Testis (tissue), 3 donors: Measurements from ENCODE around the gene CUBN. TPM values are rescaled to one million over a fixed set of nuclear protein-coding genes. Genes with fewer than 3 reads are reported as not detected.

Experiments
- DNase-seq: peaks from one replicate; pipeline ENCODE4 v3.0.0-alpha.2; 2019
- H3K27ac ChIP-seq, 2 donors: fragments of 200-600 bp; sonication (generic); one replicate each; pipeline ENCODE4 v1.5.1; 2019
- H3K27me3 ChIP-seq: fragments of 200-600 bp; sonication (generic); one replicate; pipeline ENCODE4 v1.5.1; 2019
- H3K36me3 ChIP-seq: fragments of 200-600 bp; sonication (generic); one replicate; pipeline ENCODE4 v1.5.1; 2017; ENCODE audit warnings: low read depth; ENCODE audit errors: missing control alignments
- H3K4me1 ChIP-seq: fragments of 200-600 bp; sonication (generic); one replicate; pipeline ENCODE4 v1.5.1; 2019
- H3K4me3 ChIP-seq, 2 donors: fragments of 200-600 bp; sonication (generic); one replicate each; pipeline ENCODE4 v1.5.1; 2017 to 2019
- H3K9me3 ChIP-seq: fragments of 200-600 bp; sonication (generic); one replicate; pipeline ENCODE4 v1.5.1; 2017
- POLR2A ChIP-seq: fragments of 450-650 bp; IDR thresholded peaks from one replicate; pipeline ENCODE4 v1.6.1; 2017; ENCODE audit warnings: antibody characterized with exemption, mild to moderate bottlenecking, moderate library complexity
- WGBS, 2 donors: methylation state at CpG; one replicate each; pipeline ENCODE4 v1.1.5; 2018; 5-methylcytosine and 5-hydroxymethylcytosine counted together
- intact Hi-C: fragments of 100-400 bp; cut with DNase I; formaldehyde crosslinking; loops from one replicate; pipeline ENCODE4 v1.15.1; 2023; ENCODE audit warnings: low total_unique reads
- polyA plus RNA-seq: library from polyadenylated mRNA; stranded (reverse); fragments of 350-450 nt; fragmentation: Illumina TruSeq; extraction: RNeasy Lipid Tissue Mini Kit (QIAGEN cat#74804); gene quantifications from one replicate; pipeline ENCODE4 v1.2.3, GENCODE V29; 2014; ENCODE audit warnings: low read depth, low replicate concordance; ENCODE audit not compliant: insufficient read depth
- total RNA-seq, 2 donors: library from RNA; depleted of rRNA; stranded (reverse); fragments of >200 nt; gene quantifications; one replicate each; pipeline ENCODE4 v1.2.3, GENCODE V29; 2016
- TF ChIP-seq, protein P1 (sequence below), 3 experiments: fragments of 450-650 bp in 2 of 3; fragments of 200-600 bp in 1 of 3; sonication (generic) in 1 of 3; IDR thresholded peaks; one replicate each; pipeline ENCODE4 v1.5.1; 2016 to 2019; ENCODE audit warnings: antibody characterized with exemption in 3 of 3, mild to moderate bottlenecking in 2 of 3, moderate library complexity in 1 of 3

The CUBN gene
- total and polyA plus RNA-seq, 3 donors from 2014 or later = 11.0 to 39.3 (median 19.2) TPM

DNA sequence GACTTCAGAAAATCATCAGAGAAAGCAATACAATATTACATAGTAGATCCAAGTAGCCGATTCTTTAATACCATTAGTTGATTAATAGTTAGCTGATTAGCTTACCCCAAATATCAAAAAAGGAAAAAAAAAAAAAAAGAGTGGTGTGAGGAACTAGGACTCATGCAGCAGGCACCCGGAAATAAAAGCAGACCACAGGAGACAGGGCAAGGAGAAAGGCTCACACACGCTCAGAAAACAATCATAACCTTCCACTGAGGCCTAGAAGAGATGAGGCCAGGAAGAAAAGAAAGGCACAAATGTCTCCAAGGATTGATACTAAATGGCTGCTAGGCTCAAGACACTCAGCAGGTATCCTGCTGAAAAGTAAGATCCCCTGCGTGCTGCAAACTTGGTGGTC is 45.9 kb upstream of the CUBN start:
- Histone ChIP-seq H3K4me1 (no peaks in the 10 kb centered on the region), H3K27me3 (no peaks in the 10 kb centered on the region), H3K9me3 (no peaks in the 10 kb centered on the region), H3K36me3 (no peaks in the 10 kb centered on the region), H3K4me3 (no peak overlapping the region), H3K27ac (no peak overlapping the region)
- intact Hi-C loops = no loop called here
- TF ChIP-seq, protein P1, sequence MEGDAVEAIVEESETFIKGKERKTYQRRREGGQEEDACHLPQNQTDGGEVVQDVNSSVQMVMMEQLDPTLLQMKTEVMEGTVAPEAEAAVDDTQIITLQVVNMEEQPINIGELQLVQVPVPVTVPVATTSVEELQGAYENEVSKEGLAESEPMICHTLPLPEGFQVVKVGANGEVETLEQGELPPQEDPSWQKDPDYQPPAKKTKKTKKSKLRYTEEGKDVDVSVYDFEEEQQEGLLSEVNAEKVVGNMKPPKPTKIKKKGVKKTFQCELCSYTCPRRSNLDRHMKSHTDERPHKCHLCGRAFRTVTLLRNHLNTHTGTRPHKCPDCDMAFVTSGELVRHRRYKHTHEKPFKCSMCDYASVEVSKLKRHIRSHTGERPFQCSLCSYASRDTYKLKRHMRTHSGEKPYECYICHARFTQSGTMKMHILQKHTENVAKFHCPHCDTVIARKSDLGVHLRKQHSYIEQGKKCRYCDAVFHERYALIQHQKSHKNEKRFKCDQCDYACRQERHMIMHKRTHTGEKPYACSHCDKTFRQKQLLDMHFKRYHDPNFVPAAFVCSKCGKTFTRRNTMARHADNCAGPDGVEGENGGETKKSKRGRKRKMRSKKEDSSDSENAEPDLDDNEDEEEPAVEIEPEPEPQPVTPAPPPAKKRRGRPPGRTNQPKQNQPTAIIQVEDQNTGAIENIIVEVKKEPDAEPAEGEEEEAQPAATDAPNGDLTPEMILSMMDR (IDR thresholded peaks at IDR 0.05) = no peak
- no peak for TF ChIP-seq POLR2A
- peak; percentile 30 for DNase-seq
- 44 to 68% methylated on average over 4 of the region's 4 CpGs for WGBS, 2 donors

DNA sequence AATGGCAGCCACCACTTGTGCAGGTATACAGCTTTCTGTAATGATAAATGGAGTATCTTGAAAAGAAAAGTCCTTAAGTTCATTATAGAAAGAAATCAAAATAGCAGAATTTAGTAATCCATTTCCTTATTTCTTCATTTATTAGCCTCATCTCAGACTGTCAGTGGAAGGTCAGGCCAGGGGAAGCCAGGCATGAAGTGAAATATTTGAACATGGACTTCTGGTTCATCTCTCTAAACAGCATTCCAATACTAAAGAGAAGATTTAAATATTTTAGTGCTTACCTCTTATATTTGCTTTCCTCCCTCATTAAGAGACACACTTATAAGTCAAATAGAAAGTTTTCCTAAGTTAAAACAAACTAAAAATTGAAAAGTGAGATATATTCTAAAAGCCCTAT is 45.0 kb upstream of the CUBN start:
- H3K4me3 ChIP-seq = no peak overlapping the region
- H3K9me3 ChIP-seq = no peaks in the 10 kb centered on the region
- TF ChIP-seq, protein P1 (IDR thresholded peaks at IDR 0.05) = no peak
- TF ChIP-seq POLR2A = no peak
- DNase-seq = no peak
- intact Hi-C loops = no loop called here
- H3K4me1 ChIP-seq = peaks cover 5% of the 10 kb centered on the region
- no peaks in the 10 kb centered on the region for H3K27me3 ChIP-seq
- no peak overlapping the region for H3K27ac ChIP-seq
- H3K36me3 ChIP-seq = no peaks in the 10 kb centered on the region

DNA sequence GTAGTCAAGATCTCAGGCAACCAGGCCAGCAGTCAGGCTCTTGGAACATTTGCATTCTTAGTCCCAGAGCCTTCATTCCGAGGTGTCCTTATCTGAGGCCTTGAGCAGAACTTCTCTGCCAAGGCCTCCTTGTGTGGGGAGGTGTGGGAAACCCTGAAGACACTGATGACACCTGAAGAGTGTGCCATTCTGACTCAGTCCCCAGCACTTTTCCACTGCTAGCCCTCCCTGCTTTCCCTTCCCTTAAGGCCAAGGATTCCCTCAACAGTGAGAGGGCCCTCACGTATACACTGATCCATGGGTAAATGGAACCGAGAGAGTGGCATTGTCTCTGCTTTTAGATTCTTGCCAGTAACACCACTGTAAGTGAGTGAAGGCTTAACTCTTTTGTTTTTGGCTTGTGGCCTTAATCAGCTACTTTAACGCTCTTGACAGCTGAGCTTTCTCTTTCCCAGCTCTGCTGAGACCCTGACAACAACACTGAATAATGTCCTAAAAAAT is 41.6 kb upstream of the CUBN start:
- no peak overlapping the region for H3K27ac ChIP-seq
- H3K4me3 ChIP-seq = no peak overlapping the region
- no peaks in the 10 kb centered on the region for H3K36me3 ChIP-seq
- DNase-seq = no peak
- peaks cover 5% of the 10 kb centered on the region for H3K4me1 ChIP-seq
- 51 to 52% methylated on average over 4 of the region's 4 CpGs for WGBS, 2 donors
- TF ChIP-seq, protein P1 (IDR thresholded peaks at IDR 0.05) = no peak
- TF ChIP-seq POLR2A = no peak
- intact Hi-C loops = no loop called here
- no peaks in the 10 kb centered on the region for H3K9me3 ChIP-seq
- H3K27me3 ChIP-seq = no peaks in the 10 kb centered on the region

DNA sequence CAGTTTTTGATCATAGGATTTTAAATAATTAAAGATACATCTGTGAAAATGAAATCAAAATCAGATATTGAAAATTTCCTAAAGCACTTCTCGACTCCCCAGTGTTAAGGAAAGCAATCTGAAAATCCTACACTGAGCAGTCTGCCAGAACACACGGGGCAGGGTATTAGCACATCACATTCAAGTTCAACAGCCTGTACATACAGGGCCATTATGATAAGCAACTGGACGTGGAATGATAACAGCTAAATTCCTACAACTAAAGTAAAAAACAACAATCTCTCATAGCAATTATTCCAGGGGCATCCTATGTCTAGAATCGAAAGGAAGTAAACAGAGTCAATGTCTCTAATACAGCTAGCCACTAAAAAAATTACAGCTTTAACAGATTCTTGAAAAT is 40.2 kb upstream of the CUBN start:
- DNase-seq = no peak
- Histone ChIP-seq H3K27ac (no peak overlapping the region), H3K9me3 (no peaks in the 10 kb centered on the region), H3K36me3 (no peaks in the 10 kb centered on the region), H3K4me3 (no peak overlapping the region), H3K27me3 (no peaks in the 10 kb centered on the region), H3K4me1 (peaks cover 5% of the 10 kb centered on the region)
- 44 to 50% methylated on average over 4 of the region's 4 CpGs for WGBS, 2 donors
- intact Hi-C loops = no loop called here
- TF ChIP-seq, protein P1 (IDR thresholded peaks at IDR 0.05) = no peak
- no peak for TF ChIP-seq POLR2A

DNA sequence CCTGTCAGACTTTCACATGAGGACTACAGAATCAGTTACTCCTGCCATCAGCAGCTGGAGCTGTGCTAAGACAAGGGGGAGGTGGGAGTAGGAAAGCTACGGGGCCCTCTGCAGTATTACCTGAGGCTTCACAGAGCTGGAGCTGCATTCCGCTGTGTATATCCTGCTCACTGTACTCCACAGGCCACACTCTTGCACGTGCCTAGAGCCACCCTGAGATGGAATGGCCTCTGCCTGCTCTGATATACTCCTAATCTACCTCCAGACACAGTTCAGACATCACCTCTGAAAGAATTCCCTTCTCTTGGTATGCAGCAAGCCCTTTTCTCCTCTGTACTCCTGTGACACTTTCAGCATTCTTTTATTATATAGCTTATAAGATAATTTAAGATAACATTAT is 37.1 kb upstream of the CUBN start:
- Histone ChIP-seq H3K36me3 (no peaks in the 10 kb centered on the region), H3K4me1 (peaks cover 5% of the 10 kb centered on the region), H3K9me3 (no peaks in the 10 kb centered on the region), H3K27ac (no peak overlapping the region), H3K4me3 (no peak overlapping the region), H3K27me3 (no peaks in the 10 kb centered on the region)
- WGBS, 2 donors = 74 to 75% methylated on average over 3 of the region's 3 CpGs
- TF ChIP-seq POLR2A = no peak
- TF ChIP-seq, protein P1 (IDR thresholded peaks at IDR 0.05) = no peak
- no peak for DNase-seq
- intact Hi-C loops = no loop called here
